ENCODE data around the gene LMO7. TPM values are rescaled to one million over a fixed set of nuclear protein-coding genes. Genes with fewer than 3 reads are reported as not detected.

Gene LMO7
- total and polyA plus RNA-seq, 2 of the 4 experiments (the other 2 are of a cell fraction): 266 to 367 TPM

DNA sequence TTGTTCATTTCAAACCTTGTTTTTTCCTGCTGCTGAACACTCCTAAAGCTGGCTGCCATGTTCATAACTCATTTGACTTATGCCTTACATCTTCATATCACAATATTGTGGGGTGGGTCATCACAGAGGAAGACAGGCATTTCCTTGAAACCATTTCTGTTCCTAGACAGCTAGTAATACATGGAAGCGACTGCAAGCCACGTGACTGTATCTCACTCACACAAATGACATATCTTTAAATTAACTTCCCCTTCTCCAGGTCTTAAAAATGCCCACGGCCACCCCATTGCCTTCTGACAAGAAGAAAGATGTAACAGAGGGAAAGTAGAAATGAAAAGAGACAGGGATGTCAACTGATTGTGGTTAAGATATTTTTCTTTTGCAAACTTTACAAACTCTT lies 236.8 kb downstream of the LMO7 start:
- ATAC-seq (ENCODE audit: low read depth) (no peak), DNase-seq (no peak)
- intact Hi-C loops (cut with micrococcal nuclease): loop anchor here (10.0 kb wide), 1 partner anchor 1112 kb away; no protein-coding TSS in a partner anchor
- Histone ChIP-seq H3K36me3 (ENCODE audit: control insufficient read depth, insufficient read depth, low read length) (no peaks in the 10 kb centered on the region), H3K56ac (ENCODE audit: extremely low read depth, insufficient read depth, low read length) (no peak overlapping the region), H2BK15ac (ENCODE audit: low read depth, low read length) (no peak overlapping the region), H3K23ac (ENCODE audit: low read depth, low read length) (no peak overlapping the region), H3K27me3 (ENCODE audit: control insufficient read depth, insufficient read depth, low read length) (peaks cover 2% of the 10 kb centered on the region), H2AK5ac (ENCODE audit: low read depth, low read length) (no peak overlapping the region), H3K79me1 (ENCODE audit: low read depth in 1 of 2, low read length in 2 of 2) (no peaks in the 10 kb centered on the region), H2BK20ac (ENCODE audit: low read depth, low read length) (no peak overlapping the region), H3K9ac (ENCODE audit: low read depth, low read length) (no peak overlapping the region), H2BK5ac (ENCODE audit: low read depth, low read length, poor library complexity, severe bottlenecking) (no peak overlapping the region), H3K4me1 (ENCODE audit: control insufficient read depth, insufficient read depth, low read length) (0 out of 2 replicates have a peak, but pooled peaks cover 1% of the 10 kb centered on the region), H4K5ac (ENCODE audit: low read depth, low read length) (no peak overlapping the region), H3K9me1 (ENCODE audit: insufficient read depth, low read length) (no peaks in the 10 kb centered on the region; the same call in 1 of the 2 replicates), H2AFZ (replicated peaks; ENCODE audit: low read length, poor library complexity) (no peak overlapping the region), H3K27ac (ENCODE audit: insufficient read depth, low read length) (no peak overlapping the region), H3K9me3 (ENCODE audit: control insufficient read depth, insufficient read depth, low read length) (no peaks in the 10 kb centered on the region), H2AK9ac (replicated peaks; ENCODE audit: low read depth, low read length, poor library complexity) (no peak overlapping the region), H3K14ac (replicated peaks; ENCODE audit: low read depth, low read length) (no peak overlapping the region), H3K4ac (ENCODE audit: low read depth, low read length) (no peak overlapping the region), H3K4me3 (ENCODE audit: insufficient read depth, low read depth, low read length) (no peak overlapping the region), H4K91ac (ENCODE audit: insufficient read depth, low read depth, low read length) (no peak overlapping the region), H4K20me1 (ENCODE audit: insufficient read depth, low read length) (no peaks in the 10 kb centered on the region), H3K4me2 (ENCODE audit: low read depth, low read length) (no peak overlapping the region), H4K8ac (ENCODE audit: low read depth in 2 of 2, low read length in 2 of 2) (no peak overlapping the region), H3K18ac (ENCODE audit: low read depth, low read length) (no peak overlapping the region), H2BK120ac (ENCODE audit: low read depth, low read length) (no peak overlapping the region)
- TF ChIP-seq BHLHE40 (IDR thresholded peaks at IDR 0.05; ENCODE audit: low read depth, low read length) (no peak), RCOR1 (IDR thresholded peaks at IDR 0.05; ENCODE audit: insufficient replicate concordance, low read length) (no peak), CEBPB (IDR thresholded peaks at IDR 0.05; ENCODE audit: low read depth, low read length) (no peak), CHD1 (IDR thresholded peaks at IDR 0.05; ENCODE audit: low read depth, low read length) (no peak), NFE2L2 (IDR thresholded peaks at IDR 0.05; ENCODE audit: low read depth, low read length) (no peak), POLR2A (IDR thresholded peaks at IDR 0.05; ENCODE audit: low read depth, low read length) (peak; percentile 18; the same call in 1 of the 2 replicates), MXI1 (IDR thresholded peaks at IDR 0.05; ENCODE audit: borderline replicate concordance, low read depth, low read length) (no peak)
- TF ChIP-seq, protein P1, sequence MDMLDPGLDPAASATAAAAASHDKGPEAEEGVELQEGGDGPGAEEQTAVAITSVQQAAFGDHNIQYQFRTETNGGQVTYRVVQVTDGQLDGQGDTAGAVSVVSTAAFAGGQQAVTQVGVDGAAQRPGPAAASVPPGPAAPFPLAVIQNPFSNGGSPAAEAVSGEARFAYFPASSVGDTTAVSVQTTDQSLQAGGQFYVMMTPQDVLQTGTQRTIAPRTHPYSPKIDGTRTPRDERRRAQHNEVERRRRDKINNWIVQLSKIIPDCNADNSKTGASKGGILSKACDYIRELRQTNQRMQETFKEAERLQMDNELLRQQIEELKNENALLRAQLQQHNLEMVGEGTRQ (IDR thresholded peaks at IDR 0.05; ENCODE audit: low read depth, low read length): no peak
- dilution Hi-C loops (cut with HindIII; ENCODE audit: low sequenced_read_pairs, unreplicated experiment): no loop called here
- no TSS peak for BruUV-seq (replicated peaks)
- WGBS, 2 experiments (ENCODE audit: extremely low coverage in 2 of 2, insufficient read length in 1 of 2): no CpG with 5 or more reads among the region's 3 CpGs
- ChIA-PET POLR2A (ENCODE audit: unreplicated experiment) (no interaction called here), CTCF (interaction anchor here (0.5 kb wide), 1 partner anchor 865 kb away, joined by 3 read pairs; no protein-coding TSS in a partner anchor)
- in situ Hi-C loops (cut with MboI; ENCODE audit: low sequenced_read_pairs): no loop called here
